Coronary artery (tissue), 2 donors: Measurements from ENCODE around the gene DNMT1.
A peak's percentile ranks its signal among the peaks of the same experiment; 100 is the strongest.

Source experiments
- DNase-seq: peaks from one replicate; pipeline ENCODE4 v3.0.0-alpha.2; 2017; ENCODE audit warnings: low spot score
- H3K27ac ChIP-seq, 2 donors: fragments of 200-600 bp; sonication (generic); one replicate each; pipeline ENCODE4 v1.5.1; 2016 to 2019
- H3K4me3 ChIP-seq: fragments of 200-600 bp; sonication (generic); 2 replicates; pipeline ENCODE4 v1.5.1; 2016; ENCODE audit warnings: mild to moderate bottlenecking, moderate library complexity
- CTCF ChIP-seq: fragments of 200-600 bp; sonication (generic); IDR thresholded peaks from one replicate; pipeline ENCODE4 v1.5.1; 2019; ENCODE audit warnings: antibody characterized with exemption

Gene DNMT1

GRCh38 chr19:10231612-10232228, 37.0 kb upstream of the DNMT1 start:
- Histone ChIP-seq H3K4me3 (peak overlapping the region; percentile 97), H3K27ac (peak overlapping the region in 1 of 2 donors; percentile 92)
- TF ChIP-seq CTCF, result no peak
- DNase-seq, result no peak

- peak within 1 kb of the TSS; percentile 54 to 92 for H3K27ac ChIP-seq
- H3K4me3 ChIP-seq, result peak within 1 kb of the TSS; percentile 97
- no peak for TF ChIP-seq CTCF
- DNase-seq, result peak; percentile 83
Measured at GRCh38 chr19:10230861-10231611, 36.3 kb upstream of the DNMT1 start, which contains the start of gene S1PR2. Gene S1PR2 (minus strand): TSS chr19:10231331. CDS start chr19:10224905, 6,426 bp downstream.

- no peak for TF ChIP-seq CTCF
- no peak for DNase-seq
- Histone ChIP-seq H3K27ac (peak overlapping the region; percentile 54 to 92), H3K4me3 (peak overlapping the region; percentile 97)
Measured at GRCh38 chr19:10230173-10230860, 35.6 kb upstream of the DNMT1 start.

- Histone ChIP-seq H3K4me3 (peak overlapping the region; percentile 13), H3K27ac (peak overlapping the region in 1 of 2 donors; percentile 62)
- DNase-seq, result no peak
- TF ChIP-seq CTCF, result peak; percentile 34
Measured at GRCh38 chr19:10228920-10229319, 34.2 kb upstream of the DNMT1 start.

- H3K27ac ChIP-seq, result peak overlapping the region in 1 of 2 donors; percentile 62
- H3K4me3 ChIP-seq, result peak overlapping the region; percentile 13
- DNase-seq, result no peak
- TF ChIP-seq CTCF, result no peak
Measured at GRCh38 chr19:10228393-10228792, 33.6 kb upstream of the DNMT1 start.

DNA sequence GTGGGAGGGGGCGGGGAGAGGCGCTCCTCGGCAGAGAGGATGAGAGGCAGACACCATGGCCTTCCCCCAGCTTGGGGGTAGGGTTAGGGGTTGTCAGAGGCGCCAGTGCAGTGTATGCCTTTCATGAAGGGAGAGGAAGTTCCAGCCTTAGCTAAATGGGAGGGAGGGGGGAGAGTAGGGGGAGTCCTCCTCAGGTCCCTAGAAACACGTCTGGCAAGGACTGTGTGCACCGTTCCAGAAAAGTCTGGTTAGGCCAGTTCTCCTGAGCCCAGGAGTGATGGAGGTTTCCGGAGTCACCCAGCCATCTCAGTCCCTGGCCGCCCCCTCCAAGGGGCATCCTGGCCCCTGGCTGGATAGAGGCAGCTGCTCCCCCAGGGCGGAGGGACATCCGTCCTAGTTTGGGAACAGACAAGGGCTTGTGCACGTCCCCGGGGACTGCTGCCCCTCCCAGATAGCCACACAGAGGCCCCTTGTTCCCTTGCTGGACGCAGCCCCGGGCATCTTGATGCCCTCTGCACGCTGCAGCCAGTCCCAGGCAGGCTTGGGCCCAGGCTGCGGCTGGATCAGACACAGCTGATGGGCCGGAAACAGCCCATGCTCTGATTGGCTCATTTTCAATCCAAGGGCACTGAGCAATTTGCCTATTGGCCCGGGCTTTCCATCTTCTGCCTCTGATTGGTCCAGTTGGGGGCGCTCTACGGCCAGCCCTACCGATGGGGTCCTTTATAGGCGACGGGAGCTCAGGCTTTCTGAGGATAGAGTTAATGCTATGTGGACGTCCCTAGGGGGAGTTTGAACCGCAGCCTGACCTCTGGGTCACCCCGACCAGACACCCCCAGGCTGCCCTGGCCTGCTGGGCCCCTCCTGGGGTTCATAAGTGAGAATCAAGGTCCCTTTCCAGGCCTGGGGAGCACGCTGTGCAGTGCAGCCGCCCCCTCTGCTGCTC, 32.5 kb upstream of the DNMT1 start:
- DNase-seq, result peak; percentile 75
- no peak for TF ChIP-seq CTCF
- Histone ChIP-seq H3K27ac (peak overlapping the region; percentile 44 to 88), H3K4me3 (peak overlapping the region; percentile 57)
